Activated B cell treated with CpG ODN at 0.5 μM for 24 hours (primary cell): ENCODE results near the gene S100A12. TPM values are rescaled to one million over a fixed set of nuclear protein-coding genes. Genes with fewer than 3 reads are reported as not detected.

ENCODE experiments used
- ATAC-seq: fragments of 200-7000 bp; cut with Tn5 transposase; one replicate; pipeline ENCODE4 v1.10.0; 2021; ENCODE audit warnings: low read depth, mild to moderate bottlenecking, moderate library complexity
- CTCF ChIA-PET: fragments of 350-600 bp; sonication (Branson Sonifier 250); formaldehyde crosslinking; loops from one replicate; lab custom pipeline; 2021; ENCODE audit warnings: antibody characterized with exemption; lab: Charles Lee
- POLR2A ChIA-PET: fragments of 350-600 bp; sonication (Branson Sonifier 250); formaldehyde crosslinking; loops from one replicate; lab custom pipeline; 2021; ENCODE audit warnings: antibody characterized with exemption; lab: Charles Lee
- DNase-seq: peaks from one replicate; pipeline ENCODE4 v3.0.0; 2022
- H3K27ac Mint-ChIP-seq: one replicate; pipeline ENCODE4 v1.8.0; 2020; ENCODE audit warnings: mixed read lengths
- H3K27me3 Mint-ChIP-seq: one replicate; pipeline ENCODE4 v1.8.0; 2021; ENCODE audit warnings: mixed read lengths
- H3K36me3 Mint-ChIP-seq: one replicate; pipeline ENCODE4 v1.8.0; 2021; ENCODE audit warnings: low read depth, mixed read lengths
- H3K4me1 Mint-ChIP-seq: one replicate; pipeline ENCODE4 v1.8.0; 2021; ENCODE audit warnings: mixed read lengths
- H3K4me3 Mint-ChIP-seq: one replicate; pipeline ENCODE4 v1.8.0; 2020; ENCODE audit warnings: mild to moderate bottlenecking, mixed read lengths
- H3K9me3 Mint-ChIP-seq: one replicate; pipeline ENCODE4 v1.8.0; 2020; ENCODE audit warnings: mixed read lengths
- CTCF ChIP-seq: fragments of 200-600 bp; IDR thresholded peaks from one replicate; pipeline ENCODE4 v1.8.0; 2022; ENCODE audit warnings: antibody characterized with exemption, mild to moderate bottlenecking
- intact Hi-C: fragments of 100-400 bp; cut with micrococcal nuclease; formaldehyde crosslinking; loops from one replicate; pipeline ENCODE4 v1.15.1; 2024
- total RNA-seq: library from RNA; stranded (reverse); gene quantifications from 2 replicates; pipeline ENCODE4 v1.2.3, GENCODE V29; 2022

The S100A12 gene
- total RNA-seq, 1 donor from 2014 or later, result not detected

GRCh38 chr1:153354515-153355193 is 20.8 kb downstream of the S100A12 start:
- ATAC-seq (no peak), DNase-seq (no peak)
- CTCF ChIA-PET, result interaction anchor here (1.1 to 6.0 kb wide), 3 partner anchors 9 to 149 kb away, joined by 3 to 67 read pairs (median 4); no protein-coding TSS in a partner anchor
- H3K4me1 Mint-ChIP-seq, result peaks cover 14% of the 10 kb centered on the region
- H3K27me3 Mint-ChIP-seq, result peaks cover 24% of the 10 kb centered on the region
- intact Hi-C loops, result no loop called here
- POLR2A ChIA-PET, result no interaction called here
- H3K36me3 Mint-ChIP-seq, result no peaks in the 10 kb centered on the region
- TF ChIP-seq CTCF, result no peak
- H3K4me3 Mint-ChIP-seq, result no peak overlapping the region
- H3K9me3 Mint-ChIP-seq, result no peaks in the 10 kb centered on the region
- H3K27ac Mint-ChIP-seq, result no peak overlapping the region

DNA sequence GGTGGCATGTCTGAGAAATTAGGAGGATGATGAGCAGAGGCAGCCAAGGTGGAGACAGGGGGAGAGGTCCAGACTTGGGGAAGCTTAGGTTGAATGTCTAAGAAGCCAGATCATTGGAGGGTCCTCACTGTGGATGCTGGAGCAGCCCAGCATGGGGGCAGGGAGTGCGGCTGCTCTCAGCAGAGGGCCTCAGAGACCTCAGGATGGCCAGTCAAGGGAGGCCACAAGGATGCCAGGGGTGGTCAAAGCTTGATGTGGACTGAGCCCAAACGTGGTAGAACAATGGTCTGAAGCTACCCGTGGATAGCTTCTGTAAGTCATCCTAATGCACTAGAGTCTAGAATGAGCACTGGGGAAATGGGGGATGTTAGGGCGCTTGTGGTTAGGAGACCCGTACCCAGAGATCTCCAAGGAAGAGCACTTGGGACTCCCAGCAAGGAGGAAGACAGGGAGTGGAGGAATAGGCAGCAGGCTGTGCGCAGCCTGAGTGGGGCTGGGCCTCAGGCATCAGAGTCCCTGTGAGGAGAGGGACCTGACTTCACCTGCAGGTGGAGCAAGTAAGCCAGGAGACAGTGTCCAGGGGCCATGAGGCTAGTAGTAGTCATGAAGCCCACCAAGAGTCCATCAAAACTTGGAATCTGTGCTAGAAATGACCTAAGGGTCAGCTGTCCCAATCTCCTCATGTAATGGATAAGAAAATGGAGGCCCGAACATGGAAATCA is 22.0 kb downstream of the S100A12 start:
- Mint-ChIP-seq H3K4me1 (peaks cover 14% of the 10 kb centered on the region), H3K4me3 (no peak overlapping the region), H3K27ac (no peak overlapping the region), H3K27me3 (peaks cover 31% of the 10 kb centered on the region), H3K36me3 (no peaks in the 10 kb centered on the region), H3K9me3 (no peaks in the 10 kb centered on the region)
- ATAC-seq (no peak), DNase-seq (no peak)
- ChIA-PET CTCF (interaction anchor here (1.1 to 6.0 kb wide), 3 partner anchors 9 to 142 kb away, joined by 3 to 67 read pairs (median 3); no protein-coding TSS in a partner anchor), POLR2A (no interaction called here)
- no peak for TF ChIP-seq CTCF
- intact Hi-C loops, result loop anchor here (2.0 kb wide), 1 partner anchor 51 kb away; no protein-coding TSS in a partner anchor

GRCh38 chr1:153352523-153352922 is 22.9 kb downstream of the S100A12 start:
- intact Hi-C loops, result loop anchor here (1.0 to 2.0 kb wide), 3 partner anchors 52 to 216 kb away; no protein-coding TSS in a partner anchor
- POLR2A ChIA-PET, result no interaction called here
- CTCF ChIA-PET, result interaction anchor here (0.9 to 6.0 kb wide), 3 partner anchors 124 to 214 kb away, joined by 3 to 67 read pairs (median 3); no protein-coding TSS in a partner anchor
- ATAC-seq (peak; percentile 67), DNase-seq (no peak)
- peaks cover 31% of the 10 kb centered on the region for H3K27me3 Mint-ChIP-seq
- H3K9me3 Mint-ChIP-seq, result no peaks in the 10 kb centered on the region
- no peak overlapping the region for H3K4me3 Mint-ChIP-seq
- H3K36me3 Mint-ChIP-seq, result no peaks in the 10 kb centered on the region
- H3K4me1 Mint-ChIP-seq, result peaks cover 6% of the 10 kb centered on the region
- peak; percentile 91 for TF ChIP-seq CTCF
- no peak overlapping the region for H3K27ac Mint-ChIP-seq

GRCh38 chr1:153350321-153350957 is 25.0 kb downstream of the S100A12 start:
- Mint-ChIP-seq H3K27me3 (peaks cover 34% of the 10 kb centered on the region), H3K4me1 (peaks cover 13% of the 10 kb centered on the region), H3K9me3 (no peaks in the 10 kb centered on the region), H3K27ac (no peak overlapping the region), H3K4me3 (no peak overlapping the region), H3K36me3 (no peaks in the 10 kb centered on the region)
- ATAC-seq (no peak), DNase-seq (no peak)
- CTCF ChIA-PET, result interaction anchor here (6.0 kb wide), 1 partner anchor 145 kb away, joined by 67 read pairs; no protein-coding TSS in a partner anchor
- no peak for TF ChIP-seq CTCF
- POLR2A ChIA-PET, result no interaction called here
- intact Hi-C loops, result no loop called here
